SK-N-SH (cell line): ENCODE measurements around the gene KRTAP5-11. TPM values are rescaled to one million over a fixed set of nuclear protein-coding genes. Genes with fewer than 3 reads are reported as not detected.

Experiments used
- CTCF ChIA-PET: fragments of 300-600, 350-600 bp; formaldehyde crosslinking; extraction: SDS; loops from one replicate; lab custom pipeline; 2021; lab: Yijun Ruan, JAX
- POLR2A ChIA-PET: fragments of 350-600 bp; sonication (Branson Sonifier 250); formaldehyde crosslinking; extraction: SDS; loops from one replicate; lab custom pipeline; 2020; ENCODE audit warnings: antibody characterized with exemption, inconsistent platforms; lab: Yijun Ruan, JAX
- DNase-seq: peaks from one replicate; pipeline ENCODE4 v3.0.0; 2012
- H2AFZ ChIP-seq: fragments of 200-600 bp; sonication (generic); 2 replicates; pipeline ENCODE4 v1.8.1; 2016; ENCODE audit warnings: antibody characterized with exemption, mild to moderate bottlenecking, low read depth
- H3F3A ChIP-seq: fragments of 200-600 bp; sonication (generic); replicated peaks from 2 replicates; pipeline ENCODE3; 2016; ENCODE audit warnings: antibody characterized with exemption, mild to moderate bottlenecking; ENCODE audit not compliant: insufficient read depth
- H3K27ac ChIP-seq, 2 experiments: fragments of 200-500 bp in 1 of 2; fragments of 200-600 bp in 1 of 2; sonication (Bioruptor generic) in 1 of 2; sonication (generic), shearing (Covaris generic) in 1 of 2; 2 replicates each; pipeline versions ENCODE4 v1.5.1 to v1.6.1; 2014 to 2016; ENCODE audit warnings: low read depth in 2 of 2, inconsistent platforms in 1 of 2, low read length in 1 of 2, mild to moderate bottlenecking in 1 of 2, mixed read lengths in 1 of 2
- H3K27me3 ChIP-seq: fragments of 200-600 bp; sonication (generic), shearing (Covaris generic); 2 replicates; pipeline ENCODE4 v1.6.1; 2016; ENCODE audit warnings: mixed run types; ENCODE audit not compliant: insufficient read depth
- H3K36me3 ChIP-seq, 2 experiments: fragments of 200-500 bp in 1 of 2; fragments of 200-600 bp in 1 of 2; sonication (Bioruptor generic) in 1 of 2; sonication (generic) in 1 of 2; replicated peaks in 1 of 2; 2 replicates each; pipeline versions ENCODE3 to v1.5.1; 2014 to 2016; ENCODE audit warnings: low read length in 1 of 2, mild to moderate bottlenecking in 1 of 2; ENCODE audit not compliant: insufficient read depth in 2 of 2, control insufficient read depth in 1 of 2
- H3K4me1 ChIP-seq, 2 experiments: fragments of 200-500 bp in 1 of 2; fragments of 200-600 bp in 1 of 2; sonication (Bioruptor generic) in 1 of 2; sonication (generic), shearing (Covaris generic) in 1 of 2; 2 replicates each; pipeline versions ENCODE4 v1.5.1 to v1.6.1; 2014 to 2016; ENCODE audit warnings: low read depth in 1 of 2, low read length in 1 of 2, mixed run types in 1 of 2; ENCODE audit not compliant: insufficient read depth in 2 of 2, control insufficient read depth in 1 of 2
- H3K4me2 ChIP-seq: fragments of 200-600 bp; sonication (generic), shearing (Covaris generic); 2 replicates; pipeline ENCODE4 v1.6.1; 2017; ENCODE audit warnings: mixed run types
- H3K4me3 ChIP-seq, 2 experiments: fragments of 200-500 bp in 1 of 2; fragments of 200-600 bp in 1 of 2; sonication (Bioruptor generic) in 1 of 2; sonication (generic), shearing (Covaris generic) in 1 of 2; 2 replicates each; pipeline versions ENCODE4 v1.5.1 to v1.8.1; 2014 to 2016; ENCODE audit warnings: low read depth in 2 of 2, inconsistent platforms in 1 of 2, low read length in 1 of 2, mild to moderate bottlenecking in 1 of 2, mixed read lengths in 1 of 2, moderate library complexity in 1 of 2
- H3K79me2 ChIP-seq: fragments of 200-600 bp; sonication (generic); 2 replicates; pipeline ENCODE4 v1.8.1; 2017; ENCODE audit warnings: mild to moderate bottlenecking; ENCODE audit not compliant: insufficient read depth
- H3K9ac ChIP-seq: fragments of 200-600 bp; sonication (generic); 2 replicates; pipeline ENCODE4 v1.6.1; 2017; ENCODE audit warnings: mixed run types
- H3K9me2 ChIP-seq: fragments of 200-600 bp; sonication (generic); 2 replicates; pipeline ENCODE4 v1.6.1; 2017; ENCODE audit warnings: mixed run types
- H3K9me3 ChIP-seq: fragments of 200-600 bp; sonication (generic); 2 replicates; pipeline ENCODE4 v1.6.1; 2017; ENCODE audit warnings: mixed run types, mild to moderate bottlenecking, moderate library complexity
- H4K20me1 ChIP-seq: fragments of 200-600 bp; sonication (generic); 2 replicates; pipeline ENCODE4 v1.6.1; 2017; ENCODE audit warnings: mild to moderate bottlenecking, mixed run types; ENCODE audit not compliant: insufficient read depth
- ELF1 ChIP-seq: IDR thresholded peaks from 2 replicates; pipeline ENCODE4 v1.4.0; 2012
- FOXJ3 ChIP-seq: sonication (generic); formaldehyde crosslinking; IDR thresholded peaks from 2 replicates; pipeline ENCODE4 v1.5.1; 2020; ENCODE audit warnings: mild to moderate bottlenecking, missing genetic modification reagents
- MEF2A ChIP-seq: IDR thresholded peaks from 2 replicates; pipeline ENCODE4 v1.4.0; 2012; ENCODE audit warnings: low read depth, borderline replicate concordance
- MXI1 ChIP-seq: IDR thresholded peaks from 2 replicates; pipeline ENCODE4 v1.6.1; 2012; ENCODE audit warnings: mild to moderate bottlenecking, low read depth, low read length, improper control_type of control experiment
- POLR2AphosphoS5 ChIP-seq: IDR thresholded peaks from 2 replicates; pipeline ENCODE4 v1.6.1; 2012; ENCODE audit warnings: low read depth, low read length
- RAD21 ChIP-seq: IDR thresholded peaks from 2 replicates; pipeline ENCODE4 v1.6.1; 2012; ENCODE audit warnings: mild to moderate bottlenecking, low read length
- SMC3 ChIP-seq: IDR thresholded peaks from 2 replicates; pipeline ENCODE4 v1.6.1; 2012; ENCODE audit warnings: low read depth, low read length, improper control_type of control experiment
- TAF1 ChIP-seq: IDR thresholded peaks from 2 replicates; pipeline ENCODE4 v1.6.1; 2012; ENCODE audit warnings: low read depth, mild to moderate bottlenecking, low read length, moderate library complexity, borderline replicate concordance
- TCF12 ChIP-seq: IDR thresholded peaks from 2 replicates; pipeline ENCODE4 v1.4.0; 2012
- YY1 ChIP-seq: IDR thresholded peaks from 2 replicates; pipeline ENCODE4 v1.4.0; 2012; ENCODE audit warnings: low read depth, mild to moderate bottlenecking
- WGBS: methylation state at CpG from one replicate; pipeline ENCODE4 v1.1.6; 2017; ENCODE audit warnings: low lambda C conversion rate; 5-methylcytosine and 5-hydroxymethylcytosine counted together
- polyA plus RNA-seq, 3 experiments: library from polyadenylated mRNA; depleted of rRNA; stranded (reverse); fragments of >200 nt; gene quantifications; 2 replicates each; pipeline ENCODE4 v1.2.3, GENCODE V29; 2012
- TF ChIP-seq, protein P1 (sequence below): IDR thresholded peaks from 2 replicates; pipeline ENCODE4 v1.4.0; 2012; ENCODE audit warnings: low read depth, borderline replicate concordance

KRTAP5-11 gene
- polyA plus RNA-seq, 1 of the 3 experiments (the other 2 are of a cell fraction): not detected

DNA sequence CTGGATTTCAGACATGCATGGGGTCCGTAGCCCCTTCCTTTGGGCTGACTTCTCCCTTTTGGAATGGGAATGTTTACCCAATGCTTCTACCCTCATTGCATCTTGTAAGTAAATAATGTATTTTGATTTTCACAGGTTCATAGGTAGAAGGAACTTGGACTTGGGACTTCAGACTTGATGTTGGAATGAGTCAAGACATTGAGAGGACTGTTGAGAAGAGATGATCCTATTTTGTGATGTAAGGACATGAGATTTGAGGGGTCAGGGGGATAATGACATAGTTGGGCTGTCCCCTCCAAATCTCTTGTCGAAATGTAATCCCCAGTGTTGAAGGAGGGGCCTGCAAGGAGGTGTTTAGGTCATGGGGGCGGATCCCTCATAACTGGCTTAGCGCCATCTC, 18.2 kb downstream of the KRTAP5-11 start:
- H3K79me2 ChIP-seq: no peaks in the 10 kb centered on the region
- ChIA-PET CTCF (interaction anchor here (1.1 to 4.6 kb wide), 7 partner anchors 11 to 145 kb away, joined by 3 to 35 read pairs (median 8); partner anchors contain the start of genes KRTAP5-9 and NADSYN1), POLR2A (no interaction called here)
- H3F3A ChIP-seq: no peaks in the 10 kb centered on the region
- no peak overlapping the region for H3K27ac ChIP-seq
- H3K4me3 ChIP-seq: no peak overlapping the region
- no peaks in the 10 kb centered on the region for H4K20me1 ChIP-seq
- no peak overlapping the region for H3K9ac ChIP-seq
- H2AFZ ChIP-seq: no peak overlapping the region
- TF ChIP-seq YY1: no peak
- H3K36me3 ChIP-seq: no peaks in the 10 kb centered on the region
- peaks cover 0 to 15% of the 10 kb centered on the region in 2 experiments; a peak in 1 of 4 replicates for H3K4me1 ChIP-seq
- no peaks in the 10 kb centered on the region for H3K27me3 ChIP-seq
- no peak for DNase-seq
- H3K4me2 ChIP-seq: no peak overlapping the region
- no peaks in the 10 kb centered on the region for H3K9me2 ChIP-seq
- 52% methylated on average over 2 of the region's 4 CpGs for WGBS
- no peaks in the 10 kb centered on the region for H3K9me3 ChIP-seq

DNA sequence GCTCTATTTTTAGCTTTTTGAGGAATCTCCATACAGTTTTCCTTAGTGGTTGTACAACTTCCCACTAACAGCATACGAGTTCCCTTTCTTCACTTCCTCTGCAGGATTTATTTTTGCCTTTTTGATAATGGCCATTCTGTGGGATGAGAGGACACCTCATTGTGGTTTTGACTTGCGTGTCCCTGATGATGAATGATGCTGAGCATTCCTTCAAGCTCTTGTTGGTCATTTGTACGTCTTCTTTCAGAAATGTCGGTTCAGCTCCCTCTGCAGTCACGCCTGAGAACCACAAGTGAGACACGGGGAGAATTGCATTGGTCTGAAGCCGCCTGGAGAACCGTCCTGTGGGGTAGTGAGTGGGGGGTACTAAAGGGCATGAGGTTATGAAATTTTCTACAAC, 19.3 kb downstream of the KRTAP5-11 start:
- Histone ChIP-seq H3K27me3 (no peaks in the 10 kb centered on the region), H3K36me3 (no peaks in the 10 kb centered on the region)
- TF ChIP-seq RAD21 (peak; percentile 68), SMC3 (peak; percentile 19; the same call in 1 of the 2 replicates), ELF1 (no peak), TCF12 (no peak)
- TF ChIP-seq, all 33 proteins: peak for 2
- H3K4me2 ChIP-seq: no peak overlapping the region
- POLR2A ChIA-PET: no interaction called here
- no peaks in the 10 kb centered on the region for H3K9me3 ChIP-seq
- no peaks in the 10 kb centered on the region for H3K79me2 ChIP-seq
- H2AFZ ChIP-seq: no peak overlapping the region
- no peak overlapping the region for H3K9ac ChIP-seq
- H3K9me2 ChIP-seq: no peaks in the 10 kb centered on the region
- WGBS: 18% methylated on average over 8 of the region's 8 CpGs
- no peak overlapping the region for H3K27ac ChIP-seq
- CTCF ChIA-PET: interaction anchor here (0.6 to 4.6 kb wide), 20 partner anchors 11 to 748 kb away, joined by 3 to 35 read pairs (median 4); partner anchors contain the start of genes KRTAP5-9 and NADSYN1
- DNase-seq: peak; percentile 65
- H3K4me1 ChIP-seq: peaks cover 0 to 7% of the 10 kb centered on the region in 2 experiments; a peak in 1 of 4 replicates
- no peak overlapping the region for H3K4me3 ChIP-seq
- no peaks in the 10 kb centered on the region for H3F3A ChIP-seq
- H4K20me1 ChIP-seq: no peaks in the 10 kb centered on the region

DNA sequence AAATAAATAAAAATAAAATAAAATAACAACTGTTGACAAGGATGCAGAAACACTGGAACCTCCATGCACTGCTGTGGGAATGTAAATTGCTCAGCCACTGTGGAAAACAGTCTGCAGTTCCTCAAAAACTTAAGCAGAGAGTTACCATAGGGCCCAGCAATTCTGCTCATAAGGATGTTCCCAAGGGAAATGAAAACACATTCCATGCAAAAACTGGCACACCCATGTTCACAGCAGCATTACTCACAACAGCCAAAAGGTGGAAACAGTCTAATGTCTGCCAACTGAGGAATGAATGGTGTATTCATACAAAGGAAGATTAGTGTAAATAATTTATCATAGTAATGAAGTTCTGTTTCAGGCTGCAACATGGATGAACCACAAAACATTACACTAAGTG, 20.6 kb downstream of the KRTAP5-11 start:
- Histone ChIP-seq H3K9ac (no peak overlapping the region), H2AFZ (no peak overlapping the region), H3K4me3 (no peak overlapping the region), H3F3A (no peaks in the 10 kb centered on the region), H3K4me2 (no peak overlapping the region), H3K9me3 (no peaks in the 10 kb centered on the region), H3K27me3 (no peaks in the 10 kb centered on the region), H3K36me3 (no peaks in the 10 kb centered on the region), H3K9me2 (no peaks in the 10 kb centered on the region), H3K27ac (no peak overlapping the region), H4K20me1 (no peaks in the 10 kb centered on the region), H3K79me2 (no peaks in the 10 kb centered on the region), H3K4me1 (peaks cover 0 to 6% of the 10 kb centered on the region in 2 experiments; a peak in 1 of 4 replicates)
- DNase-seq: no peak
- POLR2A ChIA-PET: no interaction called here
- CTCF ChIA-PET: interaction anchor here (0.6 kb wide), 1 partner anchor 98 kb away, joined by 3 read pairs; no protein-coding TSS in a partner anchor
- TF ChIP-seq YY1 (no peak), TAF1 (no peak), SMC3 (no peak), FOXJ3 (CRISPR knock-in tag) (no peak), MXI1 (no peak), MEF2A (no peak), POLR2AphosphoS5 (no peak)
- TF ChIP-seq, protein P1, sequence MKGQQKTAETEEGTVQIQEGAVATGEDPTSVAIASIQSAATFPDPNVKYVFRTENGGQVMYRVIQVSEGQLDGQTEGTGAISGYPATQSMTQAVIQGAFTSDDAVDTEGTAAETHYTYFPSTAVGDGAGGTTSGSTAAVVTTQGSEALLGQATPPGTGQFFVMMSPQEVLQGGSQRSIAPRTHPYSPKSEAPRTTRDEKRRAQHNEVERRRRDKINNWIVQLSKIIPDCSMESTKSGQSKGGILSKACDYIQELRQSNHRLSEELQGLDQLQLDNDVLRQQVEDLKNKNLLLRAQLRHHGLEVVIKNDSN: no peak
